ENCODE results near the gene MTCL1. TPM values are rescaled to one million over a fixed set of nuclear protein-coding genes. Genes with fewer than 3 reads are reported as not detected.

The MTCL1 gene
- total and polyA plus RNA-seq, 10 of the 15 experiments (the other 5 are each of a cell fraction or from before 2014, with no cell fraction given): 0.03 to 0.36 (median 0.13) TPM; not detected in 4

DNA sequence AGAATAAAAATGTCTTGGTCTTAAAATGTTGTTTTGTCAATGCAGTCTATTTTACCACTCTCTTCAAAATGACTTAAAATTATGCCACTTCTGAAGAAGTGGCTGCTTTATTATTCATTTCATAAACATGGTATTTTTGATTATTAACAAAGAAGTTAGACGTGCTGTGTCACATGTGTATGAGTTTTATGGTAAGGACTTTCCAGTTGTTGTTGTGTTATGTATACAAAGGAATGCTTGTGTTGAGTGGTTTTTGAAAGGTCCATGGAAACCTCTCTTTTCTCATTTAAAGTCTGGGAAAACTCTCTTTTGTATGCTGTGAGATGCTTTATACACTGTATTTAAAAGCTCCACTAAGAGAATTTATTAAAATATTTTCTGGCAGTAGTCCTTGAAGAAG lies 116.2 kb downstream of the MTCL1 start:
- ChIA-PET CTCF (no interaction called here), SMC1A (ENCODE audit: uncharacterized antibody, unreplicated experiment) (no interaction called here), POLR2A (no interaction called here), RAD21 (ENCODE audit: unreplicated experiment) (no interaction called here)
- H2AFZ ChIP-seq (ENCODE audit: control insufficient read depth, low read depth, low read length): no peak overlapping the region
- H3K27me3 ChIP-seq (replicated peaks in 1 of 2; ENCODE audit: control insufficient read depth in 2 of 2, insufficient read depth in 2 of 2, low read length in 1 of 2): no peaks in the 10 kb centered on the region; a peak in 3 of 4 replicates
- H3K27ac ChIP-seq (ENCODE audit: control insufficient read depth, insufficient read depth): no peak overlapping the region
- FAIRE-seq (no peak), ATAC-seq (no peak), DNase-seq (ENCODE audit: low read depth, low spot score) (no peak)
- H3K79me2 ChIP-seq (ENCODE audit: control insufficient read depth, insufficient read depth, low read length): no peaks in the 10 kb centered on the region
- in situ Hi-C loops (cut with MboI): no loop called here
- H3K4me2 ChIP-seq (ENCODE audit: control insufficient read depth, insufficient read depth): no peak overlapping the region
- no peak overlapping the region for H3K9ac ChIP-seq (ENCODE audit: control insufficient read depth, insufficient read depth, low read length)
- H3K4me1 ChIP-seq (ENCODE audit: control insufficient read depth, insufficient read depth, low read length): no peaks in the 10 kb centered on the region
- no TSS peak for BruUV-seq (replicated peaks)
- WGBS (ENCODE audit: insufficient coverage, insufficient replicate concordance, low lambda C conversion rate, missing lambda C conversion rate): 0% methylated on average over 1 of the region's 1 CpG
- H3K9me3 ChIP-seq (replicated peaks; ENCODE audit: control insufficient read depth, insufficient read depth, low read length): no peaks in the 10 kb centered on the region
- intact Hi-C loops (cut with micrococcal nuclease; ENCODE audit: unreplicated experiment): no loop called here
- H4K20me1 ChIP-seq (ENCODE audit: control insufficient read depth, insufficient read depth): no peaks in the 10 kb centered on the region
- H3K36me3 ChIP-seq (ENCODE audit: control insufficient read depth in 2 of 2, insufficient read depth in 2 of 2, low read length in 1 of 2): no peaks in the 10 kb centered on the region
- TF ChIP-seq NFYB (IDR thresholded peaks at IDR 0.05; ENCODE audit: insufficient read depth, low read depth, low read length): no peak
- TF ChIP-seq IRF4 (IDR thresholded peaks at IDR 0.05; ENCODE audit: low read depth, low read length): no peak
- TF ChIP-seq, protein P1, sequence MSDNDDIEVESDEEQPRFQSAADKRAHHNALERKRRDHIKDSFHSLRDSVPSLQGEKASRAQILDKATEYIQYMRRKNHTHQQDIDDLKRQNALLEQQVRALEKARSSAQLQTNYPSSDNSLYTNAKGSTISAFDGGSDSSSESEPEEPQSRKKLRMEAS (IDR thresholded peaks at IDR 0.05; ENCODE audit: low read depth, low read length): no peak
- TF ChIP-seq RELA (IDR thresholded peaks at IDR 0.05; ENCODE audit: borderline replicate concordance, partially characterized antibody): no peak
- no peak for TF ChIP-seq SMAD5 (IDR thresholded peaks at IDR 0.05; ENCODE audit: low read depth)
- no peak for TF ChIP-seq SIN3A (IDR thresholded peaks at IDR 0.05; ENCODE audit: low read depth, low read length)
- TF ChIP-seq, protein P2, sequence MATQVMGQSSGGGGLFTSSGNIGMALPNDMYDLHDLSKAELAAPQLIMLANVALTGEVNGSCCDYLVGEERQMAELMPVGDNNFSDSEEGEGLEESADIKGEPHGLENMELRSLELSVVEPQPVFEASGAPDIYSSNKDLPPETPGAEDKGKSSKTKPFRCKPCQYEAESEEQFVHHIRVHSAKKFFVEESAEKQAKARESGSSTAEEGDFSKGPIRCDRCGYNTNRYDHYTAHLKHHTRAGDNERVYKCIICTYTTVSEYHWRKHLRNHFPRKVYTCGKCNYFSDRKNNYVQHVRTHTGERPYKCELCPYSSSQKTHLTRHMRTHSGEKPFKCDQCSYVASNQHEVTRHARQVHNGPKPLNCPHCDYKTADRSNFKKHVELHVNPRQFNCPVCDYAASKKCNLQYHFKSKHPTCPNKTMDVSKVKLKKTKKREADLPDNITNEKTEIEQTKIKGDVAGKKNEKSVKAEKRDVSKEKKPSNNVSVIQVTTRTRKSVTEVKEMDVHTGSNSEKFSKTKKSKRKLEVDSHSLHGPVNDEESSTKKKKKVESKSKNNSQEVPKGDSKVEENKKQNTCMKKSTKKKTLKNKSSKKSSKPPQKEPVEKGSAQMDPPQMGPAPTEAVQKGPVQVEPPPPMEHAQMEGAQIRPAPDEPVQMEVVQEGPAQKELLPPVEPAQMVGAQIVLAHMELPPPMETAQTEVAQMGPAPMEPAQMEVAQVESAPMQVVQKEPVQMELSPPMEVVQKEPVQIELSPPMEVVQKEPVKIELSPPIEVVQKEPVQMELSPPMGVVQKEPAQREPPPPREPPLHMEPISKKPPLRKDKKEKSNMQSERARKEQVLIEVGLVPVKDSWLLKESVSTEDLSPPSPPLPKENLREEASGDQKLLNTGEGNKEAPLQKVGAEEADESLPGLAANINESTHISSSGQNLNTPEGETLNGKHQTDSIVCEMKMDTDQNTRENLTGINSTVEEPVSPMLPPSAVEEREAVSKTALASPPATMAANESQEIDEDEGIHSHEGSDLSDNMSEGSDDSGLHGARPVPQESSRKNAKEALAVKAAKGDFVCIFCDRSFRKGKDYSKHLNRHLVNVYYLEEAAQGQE (IDR thresholded peaks at IDR 0.05; ENCODE audit: low read depth, low read length): no peak
- TF ChIP-seq HDAC2 (IDR thresholded peaks at IDR 0.05): no peak
- TF ChIP-seq NR2F1 (conservative IDR thresholded peaks at IDR 0.05): no peak
- no peak for TF ChIP-seq HCFC1 (IDR thresholded peaks at IDR 0.05; ENCODE audit: low read length)
- H3K4me3 ChIP-seq: no peak overlapping the region

All from GM12878 (cell line).